DLD1 (cell line): ENCODE measurements around the gene DYNLL2.
"Not testable (repeated sequence)": the region's sequence is repeated elsewhere in the genome, so short reads cannot be mapped to it uniquely, and the experiment has no call there.

ENCODE experiments used
- in situ Hi-C: cut with HindIII; loops from 2 replicates; pipeline ENCODE4 v1.10.0; 2017; ENCODE audit warnings: low sequenced_read_pairs

Gene DYNLL2

DNA sequence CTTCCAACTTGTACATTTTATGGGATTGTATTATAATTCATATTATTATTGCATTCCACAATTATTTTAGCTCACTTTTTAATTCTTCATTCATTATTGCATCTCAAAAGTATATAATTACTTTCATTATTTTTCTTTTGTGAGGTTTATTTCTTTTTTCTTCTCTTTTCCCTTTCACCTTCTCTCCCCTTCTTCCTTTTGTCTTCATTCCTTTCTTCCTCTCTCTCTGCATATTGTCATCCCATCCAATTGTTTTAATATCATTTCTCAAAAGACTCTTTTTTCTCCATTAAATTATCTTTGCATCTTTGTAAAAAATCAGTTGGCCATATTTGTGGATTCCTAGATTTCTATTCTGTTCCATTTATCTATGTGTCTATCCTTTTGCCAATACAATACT lies 17.3 kb downstream of the DYNLL2 start:
- in situ Hi-C loops = no loop called here

DNA sequence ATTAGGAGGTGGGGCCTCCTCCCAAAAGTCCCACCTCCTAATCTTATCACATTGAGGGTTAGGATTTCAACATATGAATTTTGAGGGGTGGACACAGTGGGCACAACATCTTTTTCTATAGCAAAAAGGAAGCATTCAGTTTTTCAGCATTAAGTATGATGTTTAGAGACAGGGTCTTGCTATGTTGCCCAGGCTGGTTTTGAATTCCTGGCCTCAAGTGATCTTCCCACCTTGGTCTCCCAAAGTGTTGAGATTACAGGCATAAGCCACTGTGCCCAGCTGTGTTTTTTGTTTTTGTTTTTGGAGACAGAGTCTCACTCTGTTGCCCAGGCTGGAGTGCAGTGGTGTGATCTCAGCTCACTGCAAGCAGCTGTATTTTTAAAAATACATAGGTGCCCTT lies 18.7 kb downstream of the DYNLL2 start:
- in situ Hi-C loops = not testable (repeated sequence)

- in situ Hi-C loops = no loop called here
These were observed 21.9 kb downstream of the DYNLL2 start for GRCh38 chr17:58105093-58105492.

- in situ Hi-C loops = no loop called here
These were observed 24.1 kb downstream of the DYNLL2 start for GRCh38 chr17:58107306-58107705.

- in situ Hi-C loops = no loop called here
These were observed 26.0 kb downstream of the DYNLL2 start for GRCh38 chr17:58109197-58109596.

- in situ Hi-C loops = no loop called here
These were observed 26.8 kb downstream of the DYNLL2 start for GRCh38 chr17:58110012-58110411.

- in situ Hi-C loops = no loop called here
These were observed 28.5 kb downstream of the DYNLL2 start for GRCh38 chr17:58111676-58112075.

DNA sequence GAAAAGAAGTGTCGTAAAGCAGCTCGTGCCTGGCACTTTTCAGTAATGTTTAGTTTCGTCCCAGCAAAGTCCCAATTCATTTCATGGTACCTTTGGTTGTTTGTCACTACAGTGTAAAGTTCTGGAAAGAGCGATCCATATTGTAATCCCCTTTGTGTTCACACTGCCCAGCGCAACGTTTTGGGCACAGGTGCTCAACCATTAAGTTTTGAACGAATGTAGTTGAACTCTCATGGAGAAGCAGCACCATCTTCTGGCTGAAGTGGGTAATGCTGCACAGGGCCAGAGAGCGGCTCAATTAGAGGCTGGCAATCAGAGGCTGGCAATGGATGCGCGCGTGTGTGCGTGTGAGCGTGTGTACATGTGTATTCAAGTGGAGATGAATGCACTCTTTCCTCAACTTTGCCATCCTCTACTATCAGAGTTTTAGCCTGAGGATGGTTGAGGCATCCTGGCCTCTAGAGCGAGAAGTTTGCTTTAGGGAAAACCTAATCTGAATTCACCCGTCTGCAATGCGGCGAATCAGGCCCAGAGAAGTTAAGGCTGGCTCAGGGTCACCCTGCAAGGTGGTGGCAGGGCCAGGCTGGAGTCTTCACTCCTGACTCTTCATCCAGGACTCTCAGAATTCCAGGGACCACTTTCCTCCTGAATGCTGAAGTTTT lies 29.9 kb downstream of the DYNLL2 start:
- in situ Hi-C loops = no loop called here

DNA sequence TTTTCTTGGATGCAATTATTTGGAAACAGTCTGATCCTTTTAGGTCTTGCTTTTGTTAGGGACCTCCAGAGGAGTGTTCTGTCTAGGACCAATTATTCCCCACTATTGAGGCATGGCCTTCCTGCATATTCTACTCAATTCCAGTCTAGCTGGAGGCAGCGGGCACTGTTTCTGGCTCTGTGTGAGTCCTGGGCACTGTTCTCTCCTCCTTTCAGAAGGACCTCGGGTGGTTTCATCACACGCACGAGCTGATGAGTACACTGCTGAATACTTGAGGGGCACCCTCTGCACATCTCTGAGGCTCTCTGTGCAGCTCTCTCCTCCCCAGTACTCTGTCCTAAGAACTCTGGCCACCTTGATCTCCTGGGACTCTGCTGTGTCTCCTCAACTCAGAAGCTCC lies 30.7 kb downstream of the DYNLL2 start:
- in situ Hi-C loops = no loop called here

GRCh38 chr17:58117382-58117781 lies 34.2 kb downstream of the DYNLL2 start:
- in situ Hi-C loops = no loop called here

- in situ Hi-C loops = no loop called here
These were observed 36.3 kb downstream of the DYNLL2 start for GRCh38 chr17:58119491-58119890.

GRCh38 chr17:58120195-58120822 lies 37.1 kb downstream of the DYNLL2 start:
- in situ Hi-C loops = no loop called here

DNA sequence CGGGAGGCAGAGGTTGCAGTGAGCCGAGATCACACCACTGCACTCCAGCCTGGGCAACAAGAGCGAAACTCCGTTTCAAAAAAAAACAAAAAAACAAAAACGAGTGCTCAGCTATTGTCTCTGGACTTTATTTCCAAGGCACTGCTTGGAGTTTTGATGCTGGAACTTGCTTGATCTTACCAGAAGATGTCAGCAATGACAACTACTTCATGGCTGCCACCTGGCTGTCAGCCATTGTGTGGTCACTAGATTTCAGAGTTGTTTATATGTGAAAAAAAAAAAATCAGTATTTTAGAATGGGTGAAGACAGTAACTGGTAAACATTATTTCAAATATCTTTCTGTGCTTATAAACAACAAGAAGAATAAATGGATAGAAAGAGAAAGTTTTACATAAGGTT lies 38.7 kb downstream of the DYNLL2 start:
- in situ Hi-C loops = no loop called here

DNA sequence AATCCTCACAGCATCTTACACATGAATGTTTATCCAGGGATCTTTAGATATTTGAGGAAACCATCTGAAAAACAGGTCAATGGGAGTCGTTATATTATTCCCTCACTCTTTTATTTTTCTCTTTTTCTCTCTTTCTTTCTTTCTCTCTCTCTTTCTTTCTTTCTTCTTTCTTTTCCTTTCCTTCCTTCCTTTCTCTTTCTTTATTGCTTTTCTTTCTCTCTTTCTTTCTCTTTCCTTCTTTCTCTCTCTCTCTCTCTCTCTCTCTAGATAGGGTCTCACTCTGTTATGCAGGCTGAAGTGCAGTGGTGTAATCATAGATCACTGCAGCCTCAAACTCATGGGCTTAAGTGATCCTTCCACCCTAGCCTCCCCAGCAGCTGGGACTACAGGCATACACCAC lies 44.6 kb downstream of the DYNLL2 start:
- in situ Hi-C loops = loop anchor here (25.0 kb wide), 1 partner anchor 141 kb away; the partner anchor contains the start of gene VEZF1

DNA sequence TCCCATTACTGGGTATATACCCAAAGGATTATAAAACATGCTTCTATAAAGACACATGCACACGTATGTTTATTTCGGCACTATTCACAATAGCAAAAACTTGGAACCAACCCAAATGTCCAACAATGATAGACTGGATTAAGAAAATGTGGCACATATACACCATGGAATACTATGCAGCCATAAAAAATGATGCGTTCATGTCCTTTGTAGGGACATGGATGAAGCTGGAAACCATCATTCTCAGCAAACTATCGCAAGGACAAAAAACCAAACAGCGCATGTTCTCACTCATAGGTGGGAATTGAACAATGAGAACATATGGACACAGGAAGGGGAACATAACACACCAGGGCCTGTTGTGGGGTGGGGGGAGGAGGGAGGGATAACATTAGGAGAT lies 49.5 kb downstream of the DYNLL2 start:
- in situ Hi-C loops = loop anchor here (25.0 kb wide), 1 partner anchor 145 kb away; the partner anchor contains the start of gene VEZF1

DNA sequence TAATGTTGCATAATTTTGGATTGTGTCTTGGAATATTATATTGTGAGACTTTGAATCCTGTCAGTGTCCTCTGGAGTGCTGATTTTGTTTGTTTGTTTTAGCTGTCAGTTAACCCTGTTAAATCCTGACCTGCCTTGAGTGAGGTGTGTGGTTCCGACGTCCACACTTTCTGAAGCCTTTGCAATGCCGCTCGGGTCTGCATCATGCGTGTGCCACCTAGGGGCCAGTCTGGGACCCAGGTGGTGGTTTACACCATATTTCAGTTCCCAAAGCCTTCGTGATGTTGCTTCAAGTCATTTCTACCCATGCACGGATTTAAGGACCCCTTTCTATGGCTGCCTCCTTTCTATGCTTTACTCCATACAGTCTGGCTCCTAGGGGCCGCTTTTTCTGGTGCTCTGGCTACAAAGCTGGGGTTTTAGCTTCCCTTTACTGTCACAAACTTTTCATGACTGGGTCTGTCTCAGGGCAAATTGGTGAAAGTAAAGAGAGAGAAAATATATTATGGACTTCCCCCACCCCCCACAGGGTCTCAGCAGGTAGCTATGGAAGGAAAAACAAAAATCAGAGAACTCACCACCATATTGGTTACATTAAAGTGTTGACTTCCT lies 53.6 kb downstream of the DYNLL2 start:
- in situ Hi-C loops = loop anchor here (25.0 kb wide), 1 partner anchor 149 kb away; the partner anchor contains the start of gene VEZF1

- in situ Hi-C loops = loop anchor here (25.0 kb wide), 1 partner anchor 154 kb away; the partner anchor contains the start of gene VEZF1
These were observed 58.3 kb downstream of the DYNLL2 start for GRCh38 chr17:58141505-58141904.

- in situ Hi-C loops = loop anchor here (25.0 kb wide), 1 partner anchor 156 kb away; the partner anchor contains the start of gene VEZF1
These were observed 60.1 kb downstream of the DYNLL2 start for GRCh38 chr17:58143335-58143734.

GRCh38 chr17:58144801-58145200 lies 61.6 kb downstream of the DYNLL2 start:
- in situ Hi-C loops = loop anchor here (25.0 kb wide), 1 partner anchor 158 kb away; the partner anchor contains the start of gene VEZF1
